Endodermal cell (in vitro differentiated cells): ENCODE results near the gene UNC5B. TPM values are rescaled to one million over a fixed set of nuclear protein-coding genes. Genes with fewer than 3 reads are reported as not detected.
A peak's percentile ranks its signal among the peaks of the same experiment; 100 is the strongest.

Experiments
- DNase-seq: peaks from one replicate; pipeline ENCODE4 v3.0.0-alpha.2; 2017
- H3K27ac ChIP-seq: 2 replicates; pipeline ENCODE4 v1.5.1; 2013; ENCODE audit warnings: mild to moderate bottlenecking, low read depth, low read length, moderate library complexity
- H3K27me3 ChIP-seq: 2 replicates; pipeline ENCODE4 v1.6.1; 2013; ENCODE audit warnings: mild to moderate bottlenecking, low read length, moderate library complexity; ENCODE audit not compliant: insufficient read depth, control insufficient read depth, poor library complexity, severe bottlenecking
- H3K36me3 ChIP-seq: 2 replicates; pipeline ENCODE4 v1.7.0; 2013; ENCODE audit warnings: mild to moderate bottlenecking, low read length, moderate library complexity; ENCODE audit not compliant: control insufficient read depth, insufficient read depth
- H3K4me1 ChIP-seq: one replicate; pipeline ENCODE4 v1.7.0; 2013; ENCODE audit warnings: low read length; ENCODE audit not compliant: control insufficient read depth, insufficient read depth
- H3K4me3 ChIP-seq: 2 replicates; pipeline ENCODE4 v1.5.1; 2013; ENCODE audit warnings: mild to moderate bottlenecking, low read length, moderate library complexity
- H3K9ac ChIP-seq: 2 replicates; pipeline ENCODE4 v1.6.1; 2013; ENCODE audit warnings: mild to moderate bottlenecking, low read length, moderate library complexity; ENCODE audit not compliant: poor library complexity, severe bottlenecking; ENCODE audit errors: extremely low read depth
- H3K9me3 ChIP-seq: 2 replicates; pipeline ENCODE4 v1.6.1; 2013; ENCODE audit warnings: mild to moderate bottlenecking, low read length, moderate library complexity; ENCODE audit not compliant: control insufficient read depth
- H3K27ac Mint-ChIP-seq: 2 replicates; pipeline ENCODE4 v1.8.0; 2020; ENCODE audit warnings: mixed read lengths
- H3K27me3 Mint-ChIP-seq: 2 replicates; pipeline ENCODE4 v1.8.0; 2021; ENCODE audit warnings: mild to moderate bottlenecking, mixed read lengths; ENCODE audit not compliant: insufficient read depth
- H3K36me3 Mint-ChIP-seq: 2 replicates; pipeline ENCODE4 v1.8.0; 2020; ENCODE audit warnings: low read depth, mixed read lengths
- H3K4me1 Mint-ChIP-seq: 2 replicates; pipeline ENCODE4 v1.8.0; 2020; ENCODE audit warnings: mixed read lengths
- H3K4me3 Mint-ChIP-seq: 2 replicates; pipeline ENCODE4 v1.8.0; 2020; ENCODE audit warnings: mild to moderate bottlenecking, moderate library complexity, mixed read lengths
- H3K9me3 Mint-ChIP-seq: 2 replicates; pipeline ENCODE4 v1.8.0; 2020; ENCODE audit warnings: mild to moderate bottlenecking, mixed read lengths
- WGBS, 2 experiments: methylation state at CpG; one replicate each; pipeline versions ENCODE4 v1.1.5 to v1.1.7; 2013; ENCODE audit warnings: missing lambda C conversion rate in 2 of 2, mixed read lengths in 1 of 2; ENCODE audit not compliant: insufficient coverage in 1 of 2, insufficient read length in 1 of 2; 5-methylcytosine and 5-hydroxymethylcytosine counted together
- total RNA-seq, 2 donors: library from RNA; stranded (reverse); fragmentation: NEBNext Ultra II Directional in 1 of 2; extraction: Animal tissue kit (Norgen Biotek cat#: 25700) in 1 of 2; gene quantifications; 2 replicates in 1 of 2; 3 replicates in 1 of 2; pipeline ENCODE4 v1.2.1, GENCODE V29; 2021
- TF ChIP-seq, protein P1 (sequence below): fragments of 200-600 bp; sonication (generic); conservative IDR thresholded peaks from 2 replicates; pipeline ENCODE4 v1.5.0; 2021; ENCODE audit warnings: antibody characterized with exemption, mild to moderate bottlenecking

UNC5B gene
- total RNA-seq, 2 donors from 2014 or later = 9.7 to 14.5 TPM

DNA sequence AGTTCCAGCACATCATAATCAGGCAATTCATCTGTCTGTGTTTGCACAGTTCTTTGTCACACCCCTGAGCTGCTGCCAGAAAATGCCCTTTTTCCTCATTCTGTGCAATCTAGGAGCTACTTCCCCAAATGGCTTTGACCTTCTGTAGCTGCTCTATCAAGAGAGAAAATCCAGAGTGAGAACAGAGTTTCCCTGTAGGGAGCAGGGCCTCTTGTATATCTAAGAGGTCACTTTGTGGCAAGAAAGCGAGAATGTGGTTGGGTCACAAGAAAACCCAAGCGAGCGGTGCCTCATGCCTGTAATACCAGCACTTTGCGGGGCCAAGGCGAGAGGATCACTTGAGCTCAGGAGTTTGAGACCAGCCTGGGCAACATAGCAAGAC, 131.0 kb downstream of the UNC5B start:
- Histone ChIP-seq H3K27ac (no peak overlapping the region), H3K27me3 (no peaks in the 10 kb centered on the region)
- H3K27ac Mint-ChIP-seq = no peak overlapping the region

DNA sequence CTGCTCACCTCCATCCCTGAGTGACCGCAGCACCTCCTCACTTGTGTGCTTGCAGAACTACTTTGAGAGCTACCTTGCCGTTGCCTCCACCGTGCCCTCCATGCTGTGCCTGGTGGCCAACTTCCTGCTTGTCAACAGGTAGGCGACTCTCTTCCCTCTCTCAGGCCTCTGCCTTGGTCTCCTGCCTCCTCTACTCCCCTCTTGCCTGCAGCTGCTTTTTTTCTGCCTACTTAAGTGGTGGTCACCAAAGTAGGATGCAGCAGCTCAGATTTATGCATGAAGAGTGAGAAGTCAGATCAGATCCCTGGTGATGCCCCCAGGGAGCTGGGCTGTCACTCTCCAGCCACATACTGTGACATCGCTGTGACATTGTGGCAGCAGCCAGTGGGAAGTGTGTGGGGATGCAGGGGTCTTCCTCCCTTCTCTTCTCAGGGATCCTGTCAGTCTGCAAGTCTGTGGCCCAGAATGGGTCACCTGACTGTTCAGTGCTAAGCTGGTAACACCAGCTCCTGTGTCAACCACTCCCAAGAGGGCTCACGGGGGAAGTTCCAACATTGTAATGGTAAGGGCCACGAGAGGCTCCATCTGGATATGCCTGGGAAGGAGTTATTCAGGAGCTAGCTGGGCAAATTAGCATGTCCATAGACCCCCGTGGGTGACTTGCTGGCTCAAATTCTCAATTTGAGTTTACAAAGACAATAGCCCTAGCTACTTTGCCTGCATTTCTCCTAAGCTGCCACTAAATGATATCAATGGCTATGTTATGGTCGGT, 132.0 kb downstream of the UNC5B start:
- Histone ChIP-seq H3K4me1 (no peaks in the 10 kb centered on the region), H3K4me3 (no peak overlapping the region), H3K36me3 (no peaks in the 10 kb centered on the region), H3K27ac (peak overlapping the region; percentile 66), H3K27me3 (no peaks in the 10 kb centered on the region), H3K9me3 (no peaks in the 10 kb centered on the region), H3K9ac (no peak overlapping the region)
- H3K27me3 Mint-ChIP-seq = no peaks in the 10 kb centered on the region
- H3K4me1 Mint-ChIP-seq = peaks cover 26% of the 10 kb centered on the region
- no peak overlapping the region for H3K4me3 Mint-ChIP-seq
- H3K27ac Mint-ChIP-seq = peak overlapping the region; percentile 69
- peaks cover 16% of the 10 kb centered on the region for H3K36me3 Mint-ChIP-seq
- TF ChIP-seq, protein P1, sequence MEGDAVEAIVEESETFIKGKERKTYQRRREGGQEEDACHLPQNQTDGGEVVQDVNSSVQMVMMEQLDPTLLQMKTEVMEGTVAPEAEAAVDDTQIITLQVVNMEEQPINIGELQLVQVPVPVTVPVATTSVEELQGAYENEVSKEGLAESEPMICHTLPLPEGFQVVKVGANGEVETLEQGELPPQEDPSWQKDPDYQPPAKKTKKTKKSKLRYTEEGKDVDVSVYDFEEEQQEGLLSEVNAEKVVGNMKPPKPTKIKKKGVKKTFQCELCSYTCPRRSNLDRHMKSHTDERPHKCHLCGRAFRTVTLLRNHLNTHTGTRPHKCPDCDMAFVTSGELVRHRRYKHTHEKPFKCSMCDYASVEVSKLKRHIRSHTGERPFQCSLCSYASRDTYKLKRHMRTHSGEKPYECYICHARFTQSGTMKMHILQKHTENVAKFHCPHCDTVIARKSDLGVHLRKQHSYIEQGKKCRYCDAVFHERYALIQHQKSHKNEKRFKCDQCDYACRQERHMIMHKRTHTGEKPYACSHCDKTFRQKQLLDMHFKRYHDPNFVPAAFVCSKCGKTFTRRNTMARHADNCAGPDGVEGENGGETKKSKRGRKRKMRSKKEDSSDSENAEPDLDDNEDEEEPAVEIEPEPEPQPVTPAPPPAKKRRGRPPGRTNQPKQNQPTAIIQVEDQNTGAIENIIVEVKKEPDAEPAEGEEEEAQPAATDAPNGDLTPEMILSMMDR = no peak
- WGBS, 2 experiments = 66 to 69% methylated on average over 9 of the region's 9 CpGs
- H3K9me3 Mint-ChIP-seq = no peaks in the 10 kb centered on the region
- DNase-seq = peak; percentile 84

More for the DNA sequence above, 131.0 kb downstream of the UNC5B start:
- H3K4me1 Mint-ChIP-seq = peaks cover 29% of the 10 kb centered on the region
- Histone ChIP-seq H3K36me3 (no peaks in the 10 kb centered on the region), H3K4me1 (no peaks in the 10 kb centered on the region), H3K9me3 (no peaks in the 10 kb centered on the region), H3K9ac (no peak overlapping the region), H3K4me3 (no peak overlapping the region)
- no peak overlapping the region for H3K4me3 Mint-ChIP-seq
- H3K27me3 Mint-ChIP-seq = no peaks in the 10 kb centered on the region
- no peak for DNase-seq
- TF ChIP-seq, protein P1 = no peak
- 94 to 98% methylated on average over 5 of the region's 5 CpGs for WGBS, 2 experiments
- H3K36me3 Mint-ChIP-seq = peaks cover 12% of the 10 kb centered on the region
- H3K9me3 Mint-ChIP-seq = no peaks in the 10 kb centered on the region

DNA sequence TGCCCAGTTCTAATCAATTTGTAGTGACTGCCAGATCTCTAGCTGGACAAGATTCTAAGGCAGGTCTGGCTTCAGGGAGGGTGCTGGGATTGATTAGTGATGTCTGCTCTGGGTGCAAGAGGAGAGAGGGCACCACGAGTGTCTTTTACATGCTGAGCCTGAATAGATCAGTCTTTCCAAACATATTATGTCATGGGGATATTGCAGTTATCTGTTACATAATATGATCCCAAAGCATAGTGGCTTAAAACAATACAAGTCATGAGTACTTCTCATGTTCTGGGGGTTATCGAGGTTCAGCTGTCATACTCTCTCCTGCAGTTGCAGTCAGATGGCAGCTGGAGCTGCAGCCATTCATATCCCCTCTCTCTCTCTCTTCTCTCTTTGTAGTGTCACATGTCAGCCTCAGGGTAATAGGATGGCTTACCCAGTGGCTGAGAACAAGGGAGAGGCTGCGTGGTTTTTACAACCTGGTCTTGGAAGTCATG, 132.7 kb downstream of the UNC5B start:
- 71 to 100% methylated on average over 1 to 3 of the region's 3 CpGs for WGBS, 2 experiments
- H3K9ac ChIP-seq = no peak overlapping the region
- H3K27ac Mint-ChIP-seq = peak overlapping the region; percentile 70
- peaks cover 21% of the 10 kb centered on the region for H3K4me1 Mint-ChIP-seq
- H3K4me3 ChIP-seq = no peak overlapping the region
- H3K27ac ChIP-seq = peak overlapping the region; percentile 66
- no peaks in the 10 kb centered on the region for H3K9me3 ChIP-seq
- DNase-seq = no peak
- TF ChIP-seq, protein P1 = no peak
- H3K36me3 ChIP-seq = no peaks in the 10 kb centered on the region
- H3K27me3 ChIP-seq = no peaks in the 10 kb centered on the region
- no peak overlapping the region for H3K4me3 Mint-ChIP-seq
- peaks cover 12% of the 10 kb centered on the region for H3K36me3 Mint-ChIP-seq
- no peaks in the 10 kb centered on the region for H3K4me1 ChIP-seq
- no peaks in the 10 kb centered on the region for H3K27me3 Mint-ChIP-seq
- H3K9me3 Mint-ChIP-seq = no peaks in the 10 kb centered on the region
